ENCODE measurements around the gene TOM1.

The TOM1 gene

GRCh38 chr22:35367331-35367886 is 67.7 kb downstream of the TOM1 start:
- peaks cover 0 to 7% of the 10 kb centered on the region in 2 donors for H3K27me3 ChIP-seq (ENCODE audit: control insufficient read depth in 1 of 2, insufficient read depth in 2 of 2, low read length in 2 of 2)
- H3K9me3 ChIP-seq (ENCODE audit: low read length), result no peaks in the 10 kb centered on the region
- no peak overlapping the region for H3K9ac ChIP-seq (ENCODE audit: low read length)
- no peak overlapping the region for H3K27ac ChIP-seq (ENCODE audit: low read depth, low read length)
- H3K4me3 ChIP-seq (ENCODE audit: low read depth in 1 of 2, low read length in 2 of 2), result no peak overlapping the region
- no peaks in the 10 kb centered on the region for H3K36me3 ChIP-seq (ENCODE audit: insufficient read depth, low read length)
- H3K4me1 ChIP-seq (ENCODE audit: insufficient read depth, low read length), result peaks cover 4% of the 10 kb centered on the region

DNA sequence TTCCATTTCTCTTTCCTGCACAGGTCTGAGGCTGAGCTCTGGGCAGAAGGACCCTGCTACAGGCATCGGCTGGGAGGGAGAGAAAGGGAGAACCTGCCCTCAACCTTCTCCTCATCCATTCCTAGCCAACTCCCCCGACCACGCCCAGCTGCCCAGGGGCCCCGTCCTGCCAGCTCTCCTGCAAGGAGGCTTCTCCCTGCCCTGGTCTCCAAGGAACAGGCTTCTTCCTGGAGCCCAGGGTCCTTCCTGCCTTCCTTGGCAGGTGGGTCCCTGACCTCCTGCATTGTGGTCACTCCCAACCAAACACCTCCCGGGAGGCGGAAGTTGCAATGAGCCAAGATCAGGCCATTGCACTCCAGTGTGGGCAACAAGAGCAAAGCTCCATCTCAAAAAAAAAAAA is 68.7 kb downstream of the TOM1 start:
- Histone ChIP-seq H3K4me3 (ENCODE audit: low read depth in 1 of 2, low read length in 2 of 2) (no peak overlapping the region), H3K4me1 (ENCODE audit: insufficient read depth, low read length) (peaks cover 4% of the 10 kb centered on the region), H3K36me3 (ENCODE audit: insufficient read depth, low read length) (no peaks in the 10 kb centered on the region), H3K27ac (ENCODE audit: low read depth, low read length) (no peak overlapping the region), H3K9me3 (ENCODE audit: low read length) (no peaks in the 10 kb centered on the region), H3K27me3 (ENCODE audit: control insufficient read depth in 1 of 2, insufficient read depth in 2 of 2, low read length in 2 of 2) (peaks cover 0 to 3% of the 10 kb centered on the region in 2 donors), H3K9ac (ENCODE audit: low read length) (no peak overlapping the region)

GRCh38 chr22:35369996-35370395 is 70.3 kb downstream of the TOM1 start:
- H3K9me3 ChIP-seq (ENCODE audit: low read length), result no peaks in the 10 kb centered on the region
- no peak overlapping the region for H3K27ac ChIP-seq (ENCODE audit: low read depth, low read length)
- H3K4me3 ChIP-seq (ENCODE audit: low read depth in 1 of 2, low read length in 2 of 2), result no peak overlapping the region
- no peaks in the 10 kb centered on the region for H3K36me3 ChIP-seq (ENCODE audit: insufficient read depth, low read length)
- peaks cover 4% of the 10 kb centered on the region for H3K4me1 ChIP-seq (ENCODE audit: insufficient read depth, low read length)
- no peak overlapping the region for H3K9ac ChIP-seq (ENCODE audit: low read length)
- H3K27me3 ChIP-seq (ENCODE audit: control insufficient read depth in 1 of 2, insufficient read depth in 2 of 2, low read length in 2 of 2), result no peaks in the 10 kb centered on the region

- Histone ChIP-seq H3K4me1 (ENCODE audit: insufficient read depth, low read length) (peaks cover 19% of the 10 kb centered on the region), H3K27ac (ENCODE audit: low read depth, low read length) (no peak overlapping the region), H3K9ac (ENCODE audit: low read length) (no peak overlapping the region), H3K36me3 (ENCODE audit: insufficient read depth, low read length) (no peaks in the 10 kb centered on the region), H3K9me3 (ENCODE audit: low read length) (no peaks in the 10 kb centered on the region), H3K4me3 (ENCODE audit: low read depth in 1 of 2, low read length in 2 of 2) (no peak overlapping the region), H3K27me3 (ENCODE audit: control insufficient read depth in 1 of 2, insufficient read depth in 2 of 2, low read length in 2 of 2) (no peaks in the 10 kb centered on the region)
Observed at GRCh38 chr22:35373781-35374180, 74.1 kb downstream of the TOM1 start.

DNA sequence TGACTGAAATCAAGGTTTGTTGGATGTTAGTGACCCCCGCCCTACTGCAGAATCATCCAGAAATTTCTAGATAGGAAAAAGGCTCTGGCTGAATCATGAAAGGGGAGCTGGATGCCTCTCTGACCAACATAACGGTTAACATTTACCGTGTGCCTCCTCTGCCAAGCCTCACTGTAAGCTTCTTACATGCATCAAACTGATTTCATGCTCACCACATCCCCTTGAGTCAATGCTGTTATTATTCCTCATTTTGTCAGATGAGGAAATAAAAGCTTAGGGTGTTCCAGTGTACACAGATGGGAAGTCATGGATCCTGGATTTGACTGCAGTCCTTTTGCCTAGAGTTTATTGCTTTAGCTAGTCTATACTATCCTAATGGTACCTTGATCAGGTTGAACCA is 75.3 kb downstream of the TOM1 start:
- H3K4me3 ChIP-seq (ENCODE audit: low read depth in 1 of 2, low read length in 2 of 2), result no peak overlapping the region
- no peak overlapping the region for H3K27ac ChIP-seq (ENCODE audit: low read depth, low read length)
- no peaks in the 10 kb centered on the region for H3K36me3 ChIP-seq (ENCODE audit: insufficient read depth, low read length)
- no peaks in the 10 kb centered on the region for H3K27me3 ChIP-seq (ENCODE audit: control insufficient read depth in 1 of 2, insufficient read depth in 2 of 2, low read length in 2 of 2)
- peaks cover 20% of the 10 kb centered on the region for H3K4me1 ChIP-seq (ENCODE audit: insufficient read depth, low read length)
- no peak overlapping the region for H3K9ac ChIP-seq (ENCODE audit: low read length)
- H3K9me3 ChIP-seq (ENCODE audit: low read length), result no peaks in the 10 kb centered on the region

DNA sequence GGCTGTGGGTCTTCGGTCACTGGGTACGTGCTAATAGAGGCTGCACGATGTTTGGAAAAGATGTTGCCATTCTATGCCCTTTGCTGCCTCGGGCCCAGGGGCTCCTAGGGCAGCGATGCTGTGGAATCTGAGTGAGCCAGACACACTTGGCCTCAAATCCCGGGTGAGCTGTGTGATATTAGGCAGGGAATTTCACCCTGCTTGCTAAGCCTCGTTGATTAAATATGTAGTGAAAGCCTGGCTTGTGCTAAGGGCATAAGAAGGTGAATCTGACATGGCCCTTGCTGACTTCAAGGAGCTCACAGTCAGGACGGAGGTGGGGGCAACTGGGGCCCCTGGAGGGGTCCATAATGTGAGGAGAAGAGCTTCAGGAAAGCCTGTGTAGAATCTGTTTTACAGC is 75.8 kb downstream of the TOM1 start:
- Histone ChIP-seq H3K36me3 (ENCODE audit: insufficient read depth, low read length) (no peaks in the 10 kb centered on the region), H3K4me3 (ENCODE audit: low read depth in 1 of 2, low read length in 2 of 2) (no peak overlapping the region), H3K9me3 (ENCODE audit: low read length) (no peaks in the 10 kb centered on the region), H3K27me3 (ENCODE audit: control insufficient read depth in 1 of 2, insufficient read depth in 2 of 2, low read length in 2 of 2) (no peaks in the 10 kb centered on the region), H3K4me1 (ENCODE audit: insufficient read depth, low read length) (peaks cover 25% of the 10 kb centered on the region), H3K9ac (ENCODE audit: low read length) (no peak overlapping the region), H3K27ac (ENCODE audit: low read depth, low read length) (no peak overlapping the region)

DNA sequence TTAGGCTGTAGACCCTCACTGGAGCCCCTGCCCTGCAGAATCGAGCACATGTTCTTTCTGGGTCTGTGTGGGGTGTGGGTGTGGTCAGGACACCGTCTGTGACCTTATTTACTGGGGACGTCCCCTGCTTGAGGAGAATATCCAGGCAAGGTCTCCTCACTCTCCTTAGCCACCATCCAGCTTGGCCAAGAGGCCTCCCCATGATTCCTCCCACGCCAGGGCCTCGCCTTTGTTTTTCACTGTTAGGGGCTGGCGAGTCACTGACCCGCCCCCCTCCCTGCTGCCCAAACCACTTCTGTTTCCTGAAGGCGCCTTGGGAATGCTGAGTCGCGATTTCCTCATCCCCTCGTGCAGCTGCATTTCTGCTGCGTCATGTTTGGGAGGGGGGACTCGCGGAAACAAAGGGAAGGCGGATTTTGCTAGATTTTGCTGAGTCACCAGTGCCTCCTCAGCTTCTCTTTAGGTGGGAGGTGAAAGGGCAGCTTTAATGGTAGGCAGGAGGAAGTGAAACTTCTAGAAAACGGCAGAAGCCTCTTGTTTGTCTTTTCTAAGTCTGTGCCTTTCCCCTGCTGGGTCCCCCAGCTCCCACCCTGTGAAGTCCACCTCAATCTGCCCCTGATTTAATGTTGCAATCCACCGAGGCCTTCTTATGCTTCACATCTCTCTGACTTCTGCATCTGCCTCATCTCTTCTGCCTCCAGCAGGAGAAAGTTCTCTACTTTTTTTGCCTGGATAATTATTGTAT is 77.2 kb downstream of the TOM1 start:
- Histone ChIP-seq H3K36me3 (ENCODE audit: insufficient read depth, low read length) (no peaks in the 10 kb centered on the region), H3K9ac (ENCODE audit: low read length) (no peak overlapping the region), H3K27me3 (ENCODE audit: control insufficient read depth in 1 of 2, insufficient read depth in 2 of 2, low read length in 2 of 2) (no peaks in the 10 kb centered on the region), H3K9me3 (ENCODE audit: low read length) (no peaks in the 10 kb centered on the region), H3K4me1 (ENCODE audit: insufficient read depth, low read length) (peaks cover 34% of the 10 kb centered on the region), H3K4me3 (ENCODE audit: low read depth in 1 of 2, low read length in 2 of 2) (peak overlapping the region in 1 of 2 donors; percentile 33), H3K27ac (ENCODE audit: low read depth, low read length) (peak overlapping the region; percentile 73)

DNA sequence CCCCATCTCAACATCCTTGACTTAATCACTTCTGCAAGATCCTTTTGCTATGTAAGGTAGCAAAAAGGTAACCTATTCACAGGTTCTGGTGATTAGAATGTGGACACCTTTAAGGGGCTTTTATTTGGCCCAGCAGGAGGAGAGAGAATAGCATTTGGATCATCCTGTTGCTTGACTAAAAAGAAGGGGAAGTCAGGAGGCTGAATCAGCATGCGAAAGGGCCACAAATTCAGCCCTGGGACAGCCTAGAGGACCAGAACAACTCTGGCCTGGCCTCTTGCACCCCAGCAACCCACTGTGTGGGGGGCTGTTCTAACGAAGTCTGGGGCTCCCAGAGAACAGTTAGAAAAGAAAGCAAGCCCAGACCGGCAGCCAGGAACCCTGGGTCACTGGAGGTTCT is 78.0 kb downstream of the TOM1 start:
- Histone ChIP-seq H3K27me3 (ENCODE audit: control insufficient read depth in 1 of 2, insufficient read depth in 2 of 2, low read length in 2 of 2) (no peaks in the 10 kb centered on the region), H3K9me3 (ENCODE audit: low read length) (no peaks in the 10 kb centered on the region), H3K4me1 (ENCODE audit: insufficient read depth, low read length) (peaks cover 33% of the 10 kb centered on the region), H3K4me3 (ENCODE audit: low read depth in 1 of 2, low read length in 2 of 2) (no peak overlapping the region), H3K9ac (ENCODE audit: low read length) (no peak overlapping the region), H3K36me3 (ENCODE audit: insufficient read depth, low read length) (no peaks in the 10 kb centered on the region), H3K27ac (ENCODE audit: low read depth, low read length) (peak overlapping the region; percentile 73)

GRCh38 chr22:35378621-35379020 is 78.9 kb downstream of the TOM1 start:
- no peak overlapping the region for H3K9ac ChIP-seq (ENCODE audit: low read length)
- H3K4me1 ChIP-seq (ENCODE audit: insufficient read depth, low read length), result peaks cover 33% of the 10 kb centered on the region
- H3K4me3 ChIP-seq (ENCODE audit: low read depth in 1 of 2, low read length in 2 of 2), result no peak overlapping the region
- H3K27ac ChIP-seq (ENCODE audit: low read depth, low read length), result no peak overlapping the region
- no peaks in the 10 kb centered on the region for H3K27me3 ChIP-seq (ENCODE audit: control insufficient read depth in 1 of 2, insufficient read depth in 2 of 2, low read length in 2 of 2)
- H3K9me3 ChIP-seq (ENCODE audit: low read length), result no peaks in the 10 kb centered on the region
- H3K36me3 ChIP-seq (ENCODE audit: insufficient read depth, low read length), result no peaks in the 10 kb centered on the region

GRCh38 chr22:35379146-35379993 is 79.7 kb downstream of the TOM1 start:
- H3K9ac ChIP-seq (ENCODE audit: low read length), result no peak overlapping the region
- H3K36me3 ChIP-seq (ENCODE audit: insufficient read depth, low read length), result no peaks in the 10 kb centered on the region
- no peak overlapping the region for H3K4me3 ChIP-seq (ENCODE audit: low read depth in 1 of 2, low read length in 2 of 2)
- H3K9me3 ChIP-seq (ENCODE audit: low read length), result no peaks in the 10 kb centered on the region
- H3K27ac ChIP-seq (ENCODE audit: low read depth, low read length), result no peak overlapping the region
- H3K4me1 ChIP-seq (ENCODE audit: insufficient read depth, low read length), result peaks cover 33% of the 10 kb centered on the region
- H3K27me3 ChIP-seq (ENCODE audit: control insufficient read depth in 1 of 2, insufficient read depth in 2 of 2, low read length in 2 of 2), result no peaks in the 10 kb centered on the region

DNA sequence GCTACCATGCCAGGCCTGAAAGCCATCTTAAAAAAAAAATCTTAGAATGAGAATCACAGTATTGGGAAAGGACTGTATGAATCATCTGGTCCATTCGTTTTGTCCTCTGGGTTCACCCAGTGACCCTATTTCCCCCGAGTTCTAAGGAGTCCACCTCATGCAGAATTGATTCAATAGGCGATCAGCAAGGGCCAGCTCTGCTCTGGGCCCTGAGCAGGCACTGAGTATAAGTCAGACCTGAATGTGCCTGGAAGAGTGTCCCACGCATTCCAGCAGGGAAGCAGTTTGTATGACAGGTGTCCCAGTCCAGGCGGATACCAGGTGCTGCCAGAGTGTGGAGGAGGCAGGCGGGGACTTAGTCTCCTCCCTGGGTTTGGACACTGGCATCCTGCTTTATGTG is 80.3 kb downstream of the TOM1 start:
- no peaks in the 10 kb centered on the region for H3K36me3 ChIP-seq (ENCODE audit: insufficient read depth, low read length)
- H3K4me3 ChIP-seq (ENCODE audit: low read depth in 1 of 2, low read length in 2 of 2), result no peak overlapping the region
- H3K9me3 ChIP-seq (ENCODE audit: low read length), result no peaks in the 10 kb centered on the region
- H3K9ac ChIP-seq (ENCODE audit: low read length), result peak overlapping the region; percentile 25
- no peak overlapping the region for H3K27ac ChIP-seq (ENCODE audit: low read depth, low read length)
- H3K4me1 ChIP-seq (ENCODE audit: insufficient read depth, low read length), result peaks cover 33% of the 10 kb centered on the region
- H3K27me3 ChIP-seq (ENCODE audit: control insufficient read depth in 1 of 2, insufficient read depth in 2 of 2, low read length in 2 of 2), result no peaks in the 10 kb centered on the region

Measured in muscle layer of colon (tissue), 2 donors.